ENCODE results near the gene MORN1. TPM values are rescaled to one million over a fixed set of nuclear protein-coding genes. Genes with fewer than 3 reads are reported as not detected.

MORN1 gene
- total RNA-seq, 1 donor from 2014 or later: 35.3 TPM

DNA sequence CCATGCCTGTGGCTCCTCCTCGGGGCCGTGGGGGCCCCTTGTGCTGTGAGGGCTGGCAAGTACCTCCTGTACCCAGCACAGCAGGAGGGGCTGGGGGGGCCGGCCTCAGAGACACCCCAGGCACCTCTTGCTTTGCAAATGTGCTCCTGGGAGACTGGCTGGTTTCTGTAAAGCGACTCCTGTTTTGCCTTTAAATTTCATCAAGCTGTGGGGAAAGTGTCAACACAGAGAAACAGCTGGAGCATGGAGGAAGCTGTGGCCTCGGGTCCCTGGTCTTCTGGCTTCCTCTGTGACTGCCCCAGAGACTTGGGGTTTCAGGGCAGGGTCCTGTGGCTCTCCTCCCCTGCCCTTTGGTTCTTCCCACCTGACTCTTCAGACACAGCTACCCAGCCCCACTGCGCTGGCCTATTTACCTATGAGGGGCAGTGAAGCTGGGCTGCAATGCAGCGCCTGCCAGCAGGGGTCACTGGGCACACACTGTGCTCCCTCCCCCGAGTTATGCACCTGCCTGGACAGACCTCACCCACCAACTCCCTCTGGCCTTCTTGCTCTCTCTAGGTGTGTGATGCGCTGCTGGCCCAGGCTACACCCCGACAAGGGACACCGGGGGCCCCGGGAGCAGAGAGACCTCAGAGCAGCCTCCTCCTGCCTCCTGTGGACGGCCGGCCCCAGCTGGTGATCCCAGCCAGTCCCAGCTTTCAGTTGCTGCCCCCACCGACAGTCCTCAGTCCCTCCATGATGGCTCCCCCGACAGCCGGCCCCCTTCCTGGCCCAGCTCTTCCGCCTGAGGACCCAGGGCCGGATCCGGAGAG, 38.6 kb upstream of the MORN1 start:
- DNase-seq (ENCODE audit: low spot score, unreplicated experiment): no peak
- no peaks in the 10 kb centered on the region for H3K4me1 Mint-ChIP-seq (ENCODE audit: low read depth)
- no peak overlapping the region for H3K4me3 Mint-ChIP-seq (ENCODE audit: low read depth)
- no peaks in the 10 kb centered on the region for H3K9me3 Mint-ChIP-seq (ENCODE audit: low read depth)
- peaks cover 4% of the 10 kb centered on the region for H3K27me3 Mint-ChIP-seq
- no peak overlapping the region for H3K27ac Mint-ChIP-seq
- TF ChIP-seq, protein P1, sequence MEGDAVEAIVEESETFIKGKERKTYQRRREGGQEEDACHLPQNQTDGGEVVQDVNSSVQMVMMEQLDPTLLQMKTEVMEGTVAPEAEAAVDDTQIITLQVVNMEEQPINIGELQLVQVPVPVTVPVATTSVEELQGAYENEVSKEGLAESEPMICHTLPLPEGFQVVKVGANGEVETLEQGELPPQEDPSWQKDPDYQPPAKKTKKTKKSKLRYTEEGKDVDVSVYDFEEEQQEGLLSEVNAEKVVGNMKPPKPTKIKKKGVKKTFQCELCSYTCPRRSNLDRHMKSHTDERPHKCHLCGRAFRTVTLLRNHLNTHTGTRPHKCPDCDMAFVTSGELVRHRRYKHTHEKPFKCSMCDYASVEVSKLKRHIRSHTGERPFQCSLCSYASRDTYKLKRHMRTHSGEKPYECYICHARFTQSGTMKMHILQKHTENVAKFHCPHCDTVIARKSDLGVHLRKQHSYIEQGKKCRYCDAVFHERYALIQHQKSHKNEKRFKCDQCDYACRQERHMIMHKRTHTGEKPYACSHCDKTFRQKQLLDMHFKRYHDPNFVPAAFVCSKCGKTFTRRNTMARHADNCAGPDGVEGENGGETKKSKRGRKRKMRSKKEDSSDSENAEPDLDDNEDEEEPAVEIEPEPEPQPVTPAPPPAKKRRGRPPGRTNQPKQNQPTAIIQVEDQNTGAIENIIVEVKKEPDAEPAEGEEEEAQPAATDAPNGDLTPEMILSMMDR (IDR thresholded peaks at IDR 0.05; ENCODE audit: unreplicated experiment): peak; percentile 34
- no peaks in the 10 kb centered on the region for H3K36me3 Mint-ChIP-seq (ENCODE audit: insufficient read depth)

DNA sequence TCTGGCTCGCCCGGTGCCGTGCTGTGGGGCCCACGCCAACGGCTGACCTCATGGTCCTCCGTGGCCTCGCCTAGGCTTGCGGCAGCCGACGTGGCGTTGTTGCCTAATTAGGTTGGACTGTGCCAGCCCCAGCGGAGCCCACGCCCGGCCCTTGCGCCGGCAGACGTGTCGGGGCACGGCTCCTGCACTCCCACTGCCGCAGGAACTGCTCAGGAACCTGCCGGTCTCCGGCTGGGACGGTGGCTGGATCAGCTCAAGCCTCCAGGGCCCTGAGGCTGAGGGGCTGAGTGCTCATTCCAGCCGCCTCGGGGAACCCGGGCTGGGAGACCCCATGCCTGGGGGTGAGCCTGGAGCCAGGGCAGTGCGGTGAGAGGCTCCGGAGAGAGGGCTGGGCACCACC, 37.1 kb upstream of the MORN1 start:
- DNase-seq (ENCODE audit: low spot score, unreplicated experiment): no peak
- Mint-ChIP-seq H3K27ac (no peak overlapping the region), H3K4me1 (ENCODE audit: low read depth) (no peaks in the 10 kb centered on the region), H3K4me3 (ENCODE audit: low read depth) (no peak overlapping the region), H3K27me3 (peaks cover 3% of the 10 kb centered on the region), H3K9me3 (ENCODE audit: low read depth) (no peaks in the 10 kb centered on the region), H3K36me3 (ENCODE audit: insufficient read depth) (no peaks in the 10 kb centered on the region)
- TF ChIP-seq, protein P1 (IDR thresholded peaks at IDR 0.05; ENCODE audit: unreplicated experiment): no peak

- H3K9me3 Mint-ChIP-seq (ENCODE audit: low read depth): peaks cover under 1% of the 10 kb centered on the region
- DNase-seq (ENCODE audit: low spot score, unreplicated experiment): no peak
- no peaks in the 10 kb centered on the region for H3K36me3 Mint-ChIP-seq (ENCODE audit: insufficient read depth)
- peaks cover 7% of the 10 kb centered on the region for H3K27me3 Mint-ChIP-seq
- H3K4me1 Mint-ChIP-seq (ENCODE audit: low read depth): no peaks in the 10 kb centered on the region
- TF ChIP-seq, protein P1 (IDR thresholded peaks at IDR 0.05; ENCODE audit: unreplicated experiment): no peak
- H3K27ac Mint-ChIP-seq: no peak overlapping the region
- H3K4me3 Mint-ChIP-seq (ENCODE audit: low read depth): no peak overlapping the region
Observed at GRCh38 chr1:2427976-2428375, 36.6 kb upstream of the MORN1 start.

DNA sequence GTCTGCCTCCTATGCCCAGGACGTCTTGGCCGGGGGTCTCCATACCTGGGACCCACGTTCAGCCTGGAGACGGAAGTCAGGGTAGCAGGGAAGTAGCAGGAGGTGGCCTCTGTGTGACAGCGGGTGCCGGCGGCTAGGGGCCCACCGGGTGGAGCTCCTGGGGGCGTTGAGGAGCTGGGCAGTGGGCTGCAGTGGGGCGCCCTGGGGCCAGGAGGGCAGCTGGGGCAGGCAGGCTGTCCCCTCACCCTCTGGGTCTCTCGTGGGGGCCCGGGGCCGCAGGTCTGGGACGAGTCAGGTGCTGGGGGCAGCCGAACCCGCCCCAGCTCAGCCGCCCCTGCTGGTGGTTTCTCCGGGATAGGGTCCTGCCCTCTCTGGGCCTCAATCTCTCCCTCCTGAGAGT, 35.7 kb upstream of the MORN1 start:
- Mint-ChIP-seq H3K9me3 (ENCODE audit: low read depth) (peaks cover 3% of the 10 kb centered on the region), H3K27me3 (peaks cover 15% of the 10 kb centered on the region), H3K27ac (no peak overlapping the region), H3K4me1 (ENCODE audit: low read depth) (no peaks in the 10 kb centered on the region), H3K36me3 (ENCODE audit: insufficient read depth) (no peaks in the 10 kb centered on the region), H3K4me3 (ENCODE audit: low read depth) (no peak overlapping the region)
- DNase-seq (ENCODE audit: low spot score, unreplicated experiment): no peak
- TF ChIP-seq, protein P1 (IDR thresholded peaks at IDR 0.05; ENCODE audit: unreplicated experiment): no peak

- H3K4me1 Mint-ChIP-seq (ENCODE audit: low read depth): no peaks in the 10 kb centered on the region
- no peak overlapping the region for H3K4me3 Mint-ChIP-seq (ENCODE audit: low read depth)
- no peak for DNase-seq (ENCODE audit: low spot score, unreplicated experiment)
- H3K9me3 Mint-ChIP-seq (ENCODE audit: low read depth): peaks cover 3% of the 10 kb centered on the region
- no peak overlapping the region for H3K27ac Mint-ChIP-seq
- peaks cover 15% of the 10 kb centered on the region for H3K27me3 Mint-ChIP-seq
- TF ChIP-seq, protein P1 (IDR thresholded peaks at IDR 0.05; ENCODE audit: unreplicated experiment): no peak
- H3K36me3 Mint-ChIP-seq (ENCODE audit: insufficient read depth): no peaks in the 10 kb centered on the region
Observed at GRCh38 chr1:2426540-2426939, 35.2 kb upstream of the MORN1 start.
